ENCODE measurements around the gene PDK2. TPM values are rescaled to one million over a fixed set of nuclear protein-coding genes. Genes with fewer than 3 reads are reported as not detected.
"Not testable (repeated sequence)": the region's sequence is repeated elsewhere in the genome, so short reads cannot be mapped to it uniquely, and the experiment has no call there.

The PDK2 gene
- total RNA-seq, 1 donor from 2014 or later: 17.5 TPM

DNA sequence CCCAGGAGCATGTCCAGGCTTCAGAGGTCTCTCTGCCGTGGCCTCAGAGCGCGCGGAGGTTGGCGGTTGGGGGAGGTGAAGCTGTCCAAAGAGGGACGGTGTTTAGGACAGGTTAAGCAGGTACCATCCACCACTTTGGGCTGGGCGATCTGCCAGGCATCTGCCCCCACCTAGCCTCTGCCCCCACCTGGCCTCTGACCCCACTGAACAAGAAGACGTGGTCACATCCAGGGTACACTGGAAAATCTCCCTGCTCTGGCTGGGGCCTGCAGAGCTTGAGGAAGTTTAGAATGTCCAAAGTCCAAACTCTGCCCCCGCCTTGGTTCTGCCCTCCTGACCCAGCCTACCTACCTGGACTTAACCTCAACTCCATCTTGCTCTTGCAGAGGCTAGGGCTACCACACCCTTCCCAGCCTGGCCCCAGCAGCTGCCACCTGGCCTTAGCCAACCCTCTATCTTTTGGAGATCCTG is 37.6 kb upstream of the PDK2 start:
- peak overlapping the region; percentile 89 for H3K4me3 ChIP-seq (ENCODE audit: low read depth, low read length)
- no peak for DNase-seq (ENCODE audit: low read depth)
- TF ChIP-seq, protein P1, sequence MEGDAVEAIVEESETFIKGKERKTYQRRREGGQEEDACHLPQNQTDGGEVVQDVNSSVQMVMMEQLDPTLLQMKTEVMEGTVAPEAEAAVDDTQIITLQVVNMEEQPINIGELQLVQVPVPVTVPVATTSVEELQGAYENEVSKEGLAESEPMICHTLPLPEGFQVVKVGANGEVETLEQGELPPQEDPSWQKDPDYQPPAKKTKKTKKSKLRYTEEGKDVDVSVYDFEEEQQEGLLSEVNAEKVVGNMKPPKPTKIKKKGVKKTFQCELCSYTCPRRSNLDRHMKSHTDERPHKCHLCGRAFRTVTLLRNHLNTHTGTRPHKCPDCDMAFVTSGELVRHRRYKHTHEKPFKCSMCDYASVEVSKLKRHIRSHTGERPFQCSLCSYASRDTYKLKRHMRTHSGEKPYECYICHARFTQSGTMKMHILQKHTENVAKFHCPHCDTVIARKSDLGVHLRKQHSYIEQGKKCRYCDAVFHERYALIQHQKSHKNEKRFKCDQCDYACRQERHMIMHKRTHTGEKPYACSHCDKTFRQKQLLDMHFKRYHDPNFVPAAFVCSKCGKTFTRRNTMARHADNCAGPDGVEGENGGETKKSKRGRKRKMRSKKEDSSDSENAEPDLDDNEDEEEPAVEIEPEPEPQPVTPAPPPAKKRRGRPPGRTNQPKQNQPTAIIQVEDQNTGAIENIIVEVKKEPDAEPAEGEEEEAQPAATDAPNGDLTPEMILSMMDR (conservative IDR thresholded peaks at IDR 0.05; ENCODE audit: low read depth, low read length): no peak

DNA sequence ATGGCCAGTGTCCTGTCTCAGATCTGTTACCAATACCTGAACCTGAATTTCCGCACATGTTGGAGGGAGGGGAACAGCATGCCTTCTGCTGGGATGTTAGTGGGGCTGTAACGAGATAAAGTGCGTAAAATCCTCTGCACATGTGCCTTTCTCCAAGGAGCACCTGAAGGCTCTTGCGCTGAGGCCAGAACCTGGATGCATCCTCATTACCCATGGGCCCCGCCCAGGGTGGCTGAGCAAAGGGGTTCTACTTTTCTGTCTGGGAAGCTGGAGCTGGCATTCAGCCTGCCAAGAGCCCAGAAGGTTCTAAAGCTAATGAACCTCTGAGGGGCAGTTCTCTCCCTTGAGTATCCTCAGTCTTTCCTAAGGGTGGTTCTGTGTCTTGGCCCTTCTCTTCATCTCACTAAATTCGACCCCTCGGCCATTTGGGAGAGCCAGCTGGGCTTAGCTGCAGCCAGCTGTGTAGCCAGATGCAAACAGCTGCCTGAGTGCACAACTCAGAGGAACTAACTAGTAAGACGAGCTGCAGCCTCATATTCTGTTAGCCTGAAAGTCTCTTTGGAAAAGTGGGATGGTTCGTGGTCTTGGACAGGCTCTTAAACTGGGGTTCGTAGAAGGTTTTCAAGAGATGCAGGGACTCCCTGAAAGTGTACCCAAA is 36.7 kb upstream of the PDK2 start:
- no peak for DNase-seq (ENCODE audit: low read depth)
- H3K4me3 ChIP-seq (ENCODE audit: low read depth, low read length): peak overlapping the region; percentile 89
- TF ChIP-seq, protein P1 (conservative IDR thresholded peaks at IDR 0.05; ENCODE audit: low read depth, low read length): no peak

DNA sequence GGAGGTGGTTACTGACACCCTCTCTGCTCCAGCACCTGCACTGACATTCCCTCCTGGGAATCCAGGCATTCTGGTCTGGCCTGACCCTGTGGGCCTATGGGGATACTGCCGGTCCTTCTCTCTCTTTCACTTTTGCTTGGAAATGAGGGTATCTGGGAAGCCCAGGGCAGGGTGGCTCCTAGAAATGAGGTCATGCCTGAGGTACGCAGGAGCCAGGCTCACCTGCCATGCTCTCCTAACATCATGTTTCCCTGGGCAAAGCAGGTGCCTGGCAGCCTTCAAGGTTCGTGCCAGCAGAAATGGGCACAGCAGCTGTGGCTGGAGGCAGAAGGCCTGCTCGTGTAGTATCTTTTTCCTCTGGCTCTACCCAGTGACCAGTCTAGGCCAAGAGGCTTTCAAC is 35.9 kb upstream of the PDK2 start:
- peak overlapping the region; percentile 89 for H3K4me3 ChIP-seq (ENCODE audit: low read depth, low read length)
- no peak for DNase-seq (ENCODE audit: low read depth)
- TF ChIP-seq, protein P1 (conservative IDR thresholded peaks at IDR 0.05; ENCODE audit: low read depth, low read length): no peak

DNA sequence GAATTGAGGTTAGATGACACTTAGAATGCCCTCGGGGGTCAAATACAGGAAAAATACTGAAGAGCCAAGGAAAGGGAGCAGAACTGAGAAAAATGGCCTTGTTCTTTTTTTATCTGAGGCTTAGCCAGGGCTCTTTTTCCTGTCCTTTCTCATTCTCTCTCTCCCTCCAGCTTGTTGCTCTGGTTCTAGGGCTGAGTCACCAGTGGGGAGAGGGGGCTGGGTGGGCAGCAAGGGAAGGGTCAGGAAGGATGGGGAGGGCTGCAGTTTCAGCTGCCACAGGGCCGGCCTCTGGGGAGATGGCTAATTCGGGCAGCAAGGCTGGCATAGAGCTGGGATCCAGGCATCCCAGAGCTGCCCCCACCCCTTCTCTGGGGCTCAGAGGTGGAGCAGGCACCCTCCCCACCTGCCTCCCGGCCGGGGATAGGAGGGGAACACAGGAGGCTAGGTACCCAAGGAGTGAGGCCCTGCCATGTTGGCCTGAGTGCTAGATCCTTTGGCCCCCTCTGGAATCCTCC is 35.3 kb upstream of the PDK2 start:
- no peak for DNase-seq (ENCODE audit: low read depth)
- TF ChIP-seq, protein P1 (conservative IDR thresholded peaks at IDR 0.05; ENCODE audit: low read depth, low read length): no peak
- H3K4me3 ChIP-seq (ENCODE audit: low read depth, low read length): peak overlapping the region; percentile 89

DNA sequence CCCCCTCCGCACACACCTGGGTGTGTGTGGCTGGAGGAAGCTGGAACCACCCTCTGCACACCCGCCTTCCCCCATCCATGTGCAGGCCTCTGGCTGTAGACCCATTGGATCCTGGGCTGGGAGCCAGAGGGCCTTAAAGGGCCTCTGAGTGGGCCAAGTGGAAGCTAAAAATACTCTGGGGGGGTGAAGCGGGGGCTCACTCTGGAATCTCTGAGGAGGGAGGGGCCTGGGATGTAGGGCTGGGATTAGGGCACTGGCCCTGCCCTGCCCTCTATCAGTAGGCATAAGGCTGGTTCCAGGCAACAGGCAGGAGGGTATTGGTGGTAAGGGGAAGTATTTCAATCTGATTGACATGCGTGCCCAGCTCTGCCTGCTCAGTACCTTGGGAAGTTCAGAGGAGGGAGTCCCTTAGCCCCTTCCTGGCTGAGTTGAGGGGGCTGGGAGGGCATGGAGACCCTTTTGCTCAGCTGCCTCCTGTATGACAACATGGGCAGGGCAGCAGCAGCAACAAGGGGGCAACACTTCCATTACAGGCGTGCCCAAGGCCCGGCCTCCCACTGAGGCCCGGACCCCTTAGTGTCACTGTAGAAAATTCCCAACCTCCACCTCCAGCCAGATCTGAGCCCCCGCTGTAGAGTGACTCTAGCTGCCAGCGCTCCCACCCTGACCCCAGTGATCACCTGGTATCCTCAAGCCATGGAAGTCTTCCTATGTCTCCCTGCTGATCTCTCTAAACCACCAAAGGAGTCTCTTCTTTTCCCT is 34.0 kb upstream of the PDK2 start:
- peak overlapping the region; percentile 89 for H3K4me3 ChIP-seq (ENCODE audit: low read depth, low read length)
- no peak for DNase-seq (ENCODE audit: low read depth)
- TF ChIP-seq, protein P1 (conservative IDR thresholded peaks at IDR 0.05; ENCODE audit: low read depth, low read length): no peak

DNA sequence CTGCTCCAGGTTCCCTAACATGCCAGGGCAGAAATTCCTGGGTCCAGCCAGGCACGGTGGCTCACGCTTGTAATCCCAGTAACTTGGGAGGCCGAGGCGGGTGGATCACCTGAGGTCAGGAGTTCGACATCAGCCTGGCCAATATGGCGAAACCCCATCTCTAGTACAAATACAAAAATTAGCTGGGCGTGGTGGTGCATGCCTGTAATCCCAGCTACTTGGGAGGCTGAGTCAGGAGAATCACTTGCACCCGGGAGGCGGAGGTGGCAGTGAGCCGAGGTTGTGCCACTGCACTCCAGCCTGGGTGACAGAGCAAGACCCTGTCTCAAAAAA is 33.5 kb upstream of the PDK2 start:
- DNase-seq (ENCODE audit: low read depth): not testable (repeated sequence)
- H3K4me3 ChIP-seq (ENCODE audit: low read depth, low read length): peak overlapping the region; percentile 89

DNA sequence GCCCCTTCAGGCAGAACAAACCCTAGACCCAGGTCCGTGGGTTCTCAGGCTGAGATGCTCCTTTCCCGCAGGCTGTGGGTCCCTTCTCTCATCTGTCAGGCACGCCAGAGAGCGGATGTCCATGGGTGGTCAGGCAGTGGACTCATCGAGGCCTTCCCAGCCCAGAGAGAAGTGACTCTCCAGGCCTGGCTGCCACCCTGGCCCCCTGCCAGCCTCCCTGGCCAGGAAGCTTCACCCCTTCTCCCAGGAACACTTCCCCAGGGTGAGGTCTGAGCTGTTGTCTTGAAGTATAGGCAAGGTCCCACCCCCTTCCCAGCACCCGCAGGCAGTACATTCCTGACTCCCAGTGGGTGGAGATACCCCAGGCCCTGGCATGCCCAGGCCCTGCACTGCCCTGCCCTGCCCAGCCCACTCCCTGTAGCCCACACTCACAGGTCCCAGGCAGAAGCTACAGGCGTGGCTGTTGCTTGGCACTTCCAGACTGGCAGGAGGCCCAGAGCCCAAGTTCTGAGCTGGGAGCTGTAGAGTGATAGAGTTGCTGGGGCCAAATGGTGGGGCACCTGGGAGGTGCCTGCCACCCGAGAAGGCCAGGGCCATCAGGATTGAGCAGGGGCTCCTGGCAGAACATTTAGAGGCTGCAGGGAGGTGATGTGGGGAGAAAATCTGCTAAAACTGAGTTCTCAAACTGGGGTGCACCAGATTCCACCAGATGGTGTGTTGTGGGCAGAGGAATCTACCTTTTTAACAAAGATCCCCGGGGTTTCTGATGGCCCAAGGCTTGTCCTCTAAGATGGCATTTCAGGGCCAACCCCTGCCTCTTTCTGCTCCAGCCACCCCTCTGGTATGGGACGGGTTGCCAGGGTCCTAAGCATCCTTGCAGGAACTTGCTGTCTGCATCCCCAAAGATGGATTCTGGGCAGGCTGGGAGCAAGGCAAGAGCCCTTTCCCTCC is 32.6 kb upstream of the PDK2 start:
- TF ChIP-seq, protein P1 (conservative IDR thresholded peaks at IDR 0.05; ENCODE audit: low read depth, low read length): no peak
- H3K4me3 ChIP-seq (ENCODE audit: low read depth, low read length): peak overlapping the region; percentile 89
- peak; percentile 85 for DNase-seq (ENCODE audit: low read depth)
